Epithelial cell of prostate (primary cell): ENCODE measurements around the gene S1PR5.
"Not testable (repeated sequence)": the region's sequence is repeated elsewhere in the genome, so short reads cannot be mapped to it uniquely, and the experiment has no call there.

Experiments
- DNase-seq: peaks from one replicate; pipeline ENCODE4 v3.0.0-alpha.2; 2011; ENCODE audit warnings: low read depth, low spot score
- H3K27ac ChIP-seq: fragments of 450-650 bp; 2 replicates; pipeline ENCODE4 v1.5.1; 2017; ENCODE audit warnings: mild to moderate bottlenecking

Gene S1PR5

GRCh38 chr19:10517361-10517759 lies at the start of gene S1PR5:
S1PR5 (minus strand) TSS chr19:10517447; CDS start chr19:10515011, 2,436 bp downstream.
- no peak for DNase-seq
- peak within 1 kb of the TSS; percentile 46 for H3K27ac ChIP-seq

DNA sequence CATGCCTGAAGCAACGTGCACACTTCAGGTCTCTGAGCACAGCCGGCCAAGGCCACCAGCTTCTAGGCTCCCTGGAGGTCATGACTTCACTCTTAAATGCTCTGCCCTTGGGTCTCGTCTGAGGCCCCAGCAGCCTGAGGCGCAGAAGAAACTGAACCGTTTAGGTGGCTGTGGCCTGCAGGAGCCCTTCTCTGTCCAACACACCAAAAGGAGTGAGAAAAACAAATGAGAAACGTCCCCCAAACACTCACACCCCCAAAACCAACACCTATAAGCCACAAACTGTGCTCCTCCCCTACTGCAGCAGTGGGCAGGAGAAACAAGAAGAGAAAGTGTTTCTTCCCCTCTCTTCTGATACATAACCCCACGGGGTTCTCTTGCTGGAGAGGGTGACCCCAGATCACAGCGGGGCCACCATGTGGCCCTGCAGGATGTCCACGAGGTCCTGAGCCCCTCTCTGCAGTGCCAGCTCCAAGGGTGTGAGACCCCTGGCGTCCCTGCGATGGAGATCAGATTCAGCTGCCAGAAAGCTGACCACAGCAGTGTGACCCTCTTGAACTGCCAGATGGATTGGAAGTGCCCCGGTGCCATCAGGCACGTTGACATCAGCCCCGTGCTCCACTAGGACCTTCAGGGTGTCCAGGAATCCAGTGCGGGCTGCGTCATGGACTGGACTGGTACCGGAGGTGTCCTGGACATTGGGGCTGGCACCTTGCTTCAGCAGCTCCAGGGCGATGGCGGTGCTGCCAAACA lies 49.6 kb upstream of the S1PR5 start:
- peak overlapping the region; percentile 56 for H3K27ac ChIP-seq
- no peak for DNase-seq

DNA sequence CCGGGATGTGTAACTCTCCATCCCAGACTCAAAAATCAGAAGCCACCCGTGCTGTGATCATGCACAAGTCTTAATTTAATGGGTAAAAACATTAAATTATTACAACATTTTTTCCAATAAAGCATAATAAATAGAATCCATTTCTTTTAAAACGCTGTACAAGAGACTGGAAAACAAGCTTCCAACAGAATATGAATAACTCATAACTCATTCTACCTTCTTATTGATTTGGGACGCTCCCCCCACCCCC lies 49.1 kb upstream of the S1PR5 start:
- H3K27ac ChIP-seq: peak overlapping the region; percentile 56
- DNase-seq: no peak

DNA sequence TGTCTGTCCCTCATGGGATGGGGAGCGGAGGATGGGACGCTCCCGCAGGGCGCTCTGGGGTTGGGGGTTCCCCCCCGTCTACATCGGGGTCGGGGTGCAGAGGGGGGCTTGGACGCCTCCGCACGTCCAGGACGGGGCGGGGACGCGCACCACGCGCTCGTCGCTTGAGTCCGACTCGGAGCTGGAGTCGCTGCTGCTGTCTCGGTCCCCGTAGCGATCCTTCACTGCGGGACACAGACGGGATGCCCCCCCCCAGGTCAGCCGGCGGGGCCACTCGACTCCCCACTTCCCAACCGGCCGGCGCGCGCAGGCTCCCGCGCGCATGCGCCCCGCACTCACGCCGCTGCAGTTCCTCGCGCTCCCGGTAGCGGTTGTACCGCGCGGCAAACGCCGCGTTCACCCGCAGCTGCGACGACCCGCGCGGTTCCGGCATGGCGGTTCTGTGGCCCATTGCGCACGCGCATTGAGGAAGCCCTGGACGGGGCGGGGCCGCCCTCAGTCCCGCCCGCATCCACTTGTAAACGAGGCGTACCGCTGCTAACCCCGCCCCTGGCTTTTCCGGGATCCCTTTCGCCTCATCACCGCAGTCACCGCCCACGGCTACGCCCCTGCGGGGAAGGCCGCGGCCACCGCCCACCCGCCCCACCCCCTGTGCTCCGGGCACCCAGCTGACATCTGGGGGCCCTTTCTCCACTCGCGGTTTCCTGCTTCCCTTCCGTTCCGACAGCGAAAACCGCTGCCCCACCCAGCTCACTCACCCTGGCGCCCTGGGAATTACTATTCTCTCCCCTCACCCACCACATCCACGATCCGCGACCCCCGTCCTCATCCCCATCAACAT lies 48.5 kb upstream of the S1PR5 start, which contains the start of gene KRI1:
TSS of gene KRI1 (minus strand) at position 444 of the 841 bp plus-strand sequence. CDS start at position 433, 11 bp downstream.
- peak; percentile 77 for DNase-seq

DNA sequence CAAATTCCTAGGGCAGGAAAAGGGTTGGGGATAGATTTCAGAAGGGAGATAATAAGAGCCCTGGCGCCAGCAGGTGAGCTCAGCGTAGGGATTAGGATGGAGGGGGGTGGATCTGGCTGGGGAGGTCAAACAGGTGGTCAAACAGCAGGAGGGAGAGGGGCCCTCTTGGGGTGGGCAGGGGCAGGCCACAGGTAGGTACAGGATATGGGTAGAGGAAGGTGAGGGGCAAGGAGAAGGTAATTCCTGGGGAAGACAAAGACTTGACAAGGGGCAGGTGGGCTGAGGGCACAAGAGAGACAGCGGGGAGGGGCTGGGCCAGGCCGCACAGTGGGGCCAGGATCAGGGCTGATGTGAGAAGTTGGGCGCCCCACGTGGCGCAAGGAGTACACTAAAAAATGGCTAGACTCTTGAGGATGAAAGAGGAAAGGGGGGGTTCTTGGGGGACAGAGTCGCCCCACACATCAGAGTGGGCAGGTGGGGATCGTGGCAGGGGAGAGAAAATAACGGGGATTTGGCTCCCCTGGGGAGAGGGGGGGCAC lies 47.9 kb upstream of the S1PR5 start:
- DNase-seq: no peak
- H3K27ac ChIP-seq: peak overlapping the region; percentile 56

More for the DNA sequence above, 48.5 kb upstream of the S1PR5 start, which contains the start of gene KRI1:
- peak within 1 kb of the TSS; percentile 56 for H3K27ac ChIP-seq

- DNase-seq: no peak
- no peak overlapping the region for H3K27ac ChIP-seq
Measured at GRCh38 chr19:10562609-10563008, 45.4 kb upstream of the S1PR5 start.

- no peak overlapping the region for H3K27ac ChIP-seq
- no peak for DNase-seq
Measured at GRCh38 chr19:10560154-10560553, 42.9 kb upstream of the S1PR5 start.

- no peak overlapping the region for H3K27ac ChIP-seq
- DNase-seq: no peak
Measured at GRCh38 chr19:10557603-10558197, 40.5 kb upstream of the S1PR5 start.

DNA sequence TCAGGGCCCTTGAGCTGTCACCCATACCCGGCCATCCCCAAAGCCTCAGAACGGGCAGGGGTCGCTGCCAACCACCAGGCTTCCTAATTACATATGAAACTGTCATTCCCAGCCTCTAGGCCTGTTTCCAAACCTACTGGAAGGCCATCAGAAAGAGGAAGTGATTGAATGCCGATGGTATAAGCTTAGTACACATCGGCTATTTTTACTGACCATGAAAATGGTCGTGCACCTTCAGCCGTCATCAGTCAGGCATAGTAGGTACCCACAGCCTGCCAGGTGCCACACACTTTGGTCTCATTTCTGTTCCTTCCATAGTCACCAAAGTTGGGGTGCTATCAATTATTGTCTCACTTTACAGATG lies 38.3 kb upstream of the S1PR5 start:
- peak overlapping the region; percentile 76 for H3K27ac ChIP-seq
- no peak for DNase-seq

DNA sequence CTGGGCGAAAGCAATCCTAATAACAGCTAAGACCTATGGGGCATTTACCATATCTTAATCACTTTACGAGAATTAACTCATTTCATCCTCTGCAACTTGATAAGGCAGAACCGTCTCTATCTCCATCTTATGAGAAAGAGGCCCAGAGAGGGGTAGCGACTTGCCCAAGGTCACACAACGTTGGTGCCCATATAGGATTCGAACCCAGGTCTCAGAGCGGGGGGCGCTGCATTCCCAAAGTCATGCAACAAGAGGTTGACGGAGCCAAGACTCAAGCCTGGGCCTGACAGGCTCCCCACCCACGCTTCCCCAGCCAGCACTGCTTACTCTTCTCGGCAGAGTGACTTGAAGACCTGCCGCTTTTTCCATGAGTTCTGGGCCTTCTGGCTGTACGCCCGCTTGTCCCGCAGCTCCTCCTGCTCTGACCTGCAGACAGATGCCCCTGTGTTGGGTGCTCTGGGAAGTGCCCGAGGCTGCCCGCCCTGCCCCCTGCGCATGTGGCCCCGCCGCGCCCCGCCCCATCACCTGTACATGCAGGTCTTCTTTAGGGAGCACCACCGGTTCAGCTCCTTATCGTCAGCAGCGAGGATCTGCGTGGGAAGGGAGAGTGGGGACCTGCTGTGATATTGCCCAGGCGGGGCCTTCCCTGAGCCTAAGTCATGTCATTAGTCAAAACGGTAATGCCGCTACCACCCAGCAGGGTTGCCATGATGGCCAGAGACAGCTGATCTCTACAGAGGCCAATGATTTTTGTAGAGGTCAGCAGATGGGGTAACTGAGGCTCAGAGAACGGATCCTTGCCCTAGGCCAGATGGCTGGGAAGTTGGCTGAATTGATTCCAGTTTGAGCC lies 37.7 kb upstream of the S1PR5 start:
- H3K27ac ChIP-seq: peak overlapping the region; percentile 76
- DNase-seq: peak; percentile 72

DNA sequence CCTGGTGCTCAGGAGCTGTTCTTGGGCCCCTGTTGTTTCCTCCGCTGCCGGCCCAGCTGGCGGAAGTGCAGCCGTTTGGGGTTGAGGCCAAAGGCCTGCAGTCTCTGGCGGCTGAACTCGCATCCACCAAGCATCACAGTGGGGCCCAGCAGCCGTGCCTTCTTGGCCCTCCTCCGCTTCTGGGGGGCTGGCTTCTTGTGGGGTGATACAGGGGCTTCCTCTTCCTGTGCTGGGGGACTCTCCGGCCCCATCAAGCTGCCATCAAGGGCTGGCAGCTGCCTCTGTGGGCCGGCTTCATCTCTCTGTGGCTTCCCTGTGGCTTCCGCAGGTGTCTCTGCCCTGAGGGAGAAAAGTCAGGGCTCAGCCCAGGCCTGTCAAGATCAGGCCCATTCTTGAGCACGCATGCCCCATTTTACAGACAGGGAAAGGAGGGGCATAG lies 36.7 kb upstream of the S1PR5 start:
- DNase-seq: peak; percentile 54
- H3K27ac ChIP-seq: peak overlapping the region; percentile 76

- peak overlapping the region; percentile 76 for H3K27ac ChIP-seq
- no peak for DNase-seq
Measured at GRCh38 chr19:10553087-10553667, 35.9 kb upstream of the S1PR5 start.

GRCh38 chr19:10552510-10553053 lies 35.3 kb upstream of the S1PR5 start:
- H3K27ac ChIP-seq: no peak overlapping the region
- DNase-seq: no peak

GRCh38 chr19:10551698-10552301 lies 34.6 kb upstream of the S1PR5 start:
- DNase-seq: no peak
- no peak overlapping the region for H3K27ac ChIP-seq

- not testable (repeated sequence) for H3K27ac ChIP-seq, DNase-seq
Measured at GRCh38 chr19:10551006-10551405, 33.8 kb upstream of the S1PR5 start.

DNA sequence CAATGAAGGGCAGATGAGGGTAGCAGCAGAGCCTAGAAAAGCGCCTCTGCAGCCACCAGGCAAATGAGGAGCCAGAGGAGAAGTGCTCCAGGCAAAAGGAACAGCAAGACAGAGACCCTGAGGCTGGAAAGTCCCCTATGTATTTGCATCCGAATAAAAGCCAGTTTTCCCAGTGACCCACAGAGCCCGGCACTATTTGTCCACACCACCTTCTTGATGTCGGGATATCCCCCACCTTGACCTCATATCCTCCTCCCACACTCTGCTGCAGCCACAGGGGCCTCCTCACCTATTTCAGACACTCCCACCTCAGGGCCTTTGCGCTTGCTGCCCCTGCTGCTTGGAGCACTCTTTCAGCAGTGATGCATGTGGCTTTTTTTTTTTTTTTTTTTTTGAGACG lies 33.1 kb upstream of the S1PR5 start:
- DNase-seq: no peak
- no peak overlapping the region for H3K27ac ChIP-seq

- H3K27ac ChIP-seq: no peak overlapping the region
- no peak for DNase-seq
Measured at GRCh38 chr19:10549733-10550132, 32.5 kb upstream of the S1PR5 start.

DNA sequence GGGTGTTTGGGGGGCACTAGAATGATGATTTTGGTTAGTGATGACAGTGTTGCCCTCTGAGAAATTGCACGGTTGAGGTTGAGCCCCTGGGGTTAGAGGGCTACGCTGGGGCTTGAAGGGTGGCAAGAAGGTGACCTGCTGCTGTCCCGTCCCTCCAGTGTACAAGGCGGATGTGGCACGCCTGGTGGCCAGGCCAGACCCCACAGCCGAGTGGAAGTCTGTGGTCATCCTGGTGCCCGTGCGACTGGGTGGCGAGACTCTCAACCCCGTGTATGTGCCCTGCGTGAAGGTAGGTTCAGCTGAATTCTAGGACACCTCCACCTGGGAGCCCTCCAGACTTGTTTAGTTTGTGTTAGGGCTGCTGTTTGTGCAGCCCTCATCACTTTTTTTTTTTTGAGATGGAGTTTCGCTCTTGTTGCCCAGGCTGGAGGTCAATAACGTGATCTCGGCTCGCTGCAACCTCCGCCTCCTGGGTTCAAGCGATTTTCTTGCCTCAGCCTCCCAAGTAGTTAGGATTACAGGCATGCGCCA lies 31.6 kb upstream of the S1PR5 start:
- no peak overlapping the region for H3K27ac ChIP-seq
- no peak for DNase-seq

GRCh38 chr19:10546817-10547216 lies 29.6 kb upstream of the S1PR5 start:
- no peak overlapping the region for H3K27ac ChIP-seq
- no peak for DNase-seq
